Measurements from ENCODE around the gene KIAA1614. TPM values are rescaled to one million over a fixed set of nuclear protein-coding genes. Genes with fewer than 3 reads are reported as not detected.

Gene KIAA1614
- total RNA-seq, 1 donor from 2014 or later = 13.0 TPM

DNA sequence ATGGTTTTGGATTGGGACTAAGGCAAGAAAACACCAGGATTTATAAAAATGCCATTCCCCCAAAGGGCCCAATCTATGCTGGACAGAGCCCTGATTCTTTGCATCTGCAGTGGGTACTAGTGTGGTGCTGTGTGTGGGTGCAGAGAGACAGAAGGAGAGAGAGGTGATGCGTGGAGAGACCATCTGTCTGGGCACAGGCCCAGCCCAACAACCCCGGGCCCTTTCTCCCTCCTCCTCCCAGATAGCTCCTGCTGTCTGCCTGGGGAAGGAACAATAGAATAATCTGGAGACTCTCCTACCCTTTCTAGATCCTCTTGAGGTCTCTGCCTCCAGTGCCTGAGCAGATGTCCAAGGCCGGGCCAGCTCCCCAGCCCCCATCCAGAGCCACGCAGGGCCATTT, 15.1 kb downstream of the KIAA1614 start:
- no peaks in the 10 kb centered on the region for H3K27me3 ChIP-seq
- no peak overlapping the region for H3K4me3 ChIP-seq
- H3K27ac ChIP-seq = peak overlapping the region; percentile 47
- TF ChIP-seq POLR2A (IDR thresholded peaks at IDR 0.05) = no peak
- no peak for TF ChIP-seq POLR2AphosphoS5 (IDR thresholded peaks at IDR 0.05; ENCODE audit: insufficient read depth in 1 of 2, low read depth in 1 of 2)
- TF ChIP-seq, protein P1, sequence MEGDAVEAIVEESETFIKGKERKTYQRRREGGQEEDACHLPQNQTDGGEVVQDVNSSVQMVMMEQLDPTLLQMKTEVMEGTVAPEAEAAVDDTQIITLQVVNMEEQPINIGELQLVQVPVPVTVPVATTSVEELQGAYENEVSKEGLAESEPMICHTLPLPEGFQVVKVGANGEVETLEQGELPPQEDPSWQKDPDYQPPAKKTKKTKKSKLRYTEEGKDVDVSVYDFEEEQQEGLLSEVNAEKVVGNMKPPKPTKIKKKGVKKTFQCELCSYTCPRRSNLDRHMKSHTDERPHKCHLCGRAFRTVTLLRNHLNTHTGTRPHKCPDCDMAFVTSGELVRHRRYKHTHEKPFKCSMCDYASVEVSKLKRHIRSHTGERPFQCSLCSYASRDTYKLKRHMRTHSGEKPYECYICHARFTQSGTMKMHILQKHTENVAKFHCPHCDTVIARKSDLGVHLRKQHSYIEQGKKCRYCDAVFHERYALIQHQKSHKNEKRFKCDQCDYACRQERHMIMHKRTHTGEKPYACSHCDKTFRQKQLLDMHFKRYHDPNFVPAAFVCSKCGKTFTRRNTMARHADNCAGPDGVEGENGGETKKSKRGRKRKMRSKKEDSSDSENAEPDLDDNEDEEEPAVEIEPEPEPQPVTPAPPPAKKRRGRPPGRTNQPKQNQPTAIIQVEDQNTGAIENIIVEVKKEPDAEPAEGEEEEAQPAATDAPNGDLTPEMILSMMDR (IDR thresholded peaks at IDR 0.05) = no peak
- intact Hi-C loops (cut with DNase I) = no loop called here
- no peaks in the 10 kb centered on the region for H3K9me3 ChIP-seq
- peaks cover 0 to 4% of the 10 kb centered on the region in 2 donors for H3K36me3 ChIP-seq
- DNase-seq (ENCODE audit: extremely low spot score in 2 of 2) = no peak
- H3K4me1 ChIP-seq = peaks cover 45% of the 10 kb centered on the region

DNA sequence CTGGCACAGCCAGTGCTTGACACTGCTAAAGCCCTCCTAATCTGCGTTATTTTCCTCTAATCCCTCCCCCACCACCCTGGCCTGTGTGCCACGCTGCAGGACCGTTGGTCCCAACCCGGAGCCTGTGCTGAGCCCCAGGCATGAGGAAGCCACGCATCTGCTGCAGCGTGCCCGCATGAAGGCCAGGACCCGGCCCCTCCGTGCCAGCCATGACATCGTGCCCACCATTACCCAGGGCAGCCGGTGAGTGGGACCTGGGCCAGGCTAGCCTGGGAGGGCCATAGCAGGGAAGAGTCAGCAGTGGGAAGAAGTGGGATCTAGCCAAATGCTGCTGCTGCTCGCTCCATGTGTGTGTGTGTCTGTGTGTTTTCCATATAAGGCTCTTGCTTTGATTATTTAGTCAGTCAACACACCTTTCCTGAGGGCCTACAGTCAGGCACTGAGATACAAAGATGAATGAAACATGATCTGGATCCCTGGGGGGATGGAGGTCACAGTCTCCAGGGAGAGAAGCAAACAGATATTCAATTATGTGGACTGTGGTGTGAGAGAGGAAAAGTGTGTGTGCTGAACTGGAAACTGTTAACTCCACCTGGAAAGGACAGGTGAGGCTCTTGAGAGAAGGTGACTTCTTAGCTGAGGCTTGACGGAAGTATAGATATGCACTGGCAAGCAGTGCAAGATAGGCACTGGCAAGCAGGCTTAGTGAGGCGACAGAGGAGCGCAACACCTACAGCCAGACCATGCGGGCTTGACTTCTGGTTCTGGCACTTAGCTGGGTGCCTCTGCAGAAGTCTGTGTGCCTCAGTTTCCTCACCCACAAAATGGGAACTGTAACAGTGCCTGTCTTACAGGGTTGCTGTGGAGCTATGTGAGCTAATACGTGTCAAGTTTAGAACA, 15.9 kb downstream of the KIAA1614 start:
- peak overlapping the region; percentile 31 for H3K27ac ChIP-seq
- TF ChIP-seq, protein P1 (IDR thresholded peaks at IDR 0.05) = no peak
- TF ChIP-seq POLR2A (IDR thresholded peaks at IDR 0.05) (no peak), POLR2AphosphoS5 (IDR thresholded peaks at IDR 0.05; ENCODE audit: insufficient read depth in 1 of 2, low read depth in 1 of 2) (no peak)
- no peak overlapping the region for H3K4me3 ChIP-seq
- no peaks in the 10 kb centered on the region for H3K27me3 ChIP-seq
- H3K4me1 ChIP-seq = peaks cover 38% of the 10 kb centered on the region
- no peaks in the 10 kb centered on the region for H3K9me3 ChIP-seq
- H3K36me3 ChIP-seq = peaks cover 0 to 4% of the 10 kb centered on the region in 2 donors
- no peak for DNase-seq (ENCODE audit: extremely low spot score in 2 of 2)
- intact Hi-C loops (cut with DNase I) = no loop called here

DNA sequence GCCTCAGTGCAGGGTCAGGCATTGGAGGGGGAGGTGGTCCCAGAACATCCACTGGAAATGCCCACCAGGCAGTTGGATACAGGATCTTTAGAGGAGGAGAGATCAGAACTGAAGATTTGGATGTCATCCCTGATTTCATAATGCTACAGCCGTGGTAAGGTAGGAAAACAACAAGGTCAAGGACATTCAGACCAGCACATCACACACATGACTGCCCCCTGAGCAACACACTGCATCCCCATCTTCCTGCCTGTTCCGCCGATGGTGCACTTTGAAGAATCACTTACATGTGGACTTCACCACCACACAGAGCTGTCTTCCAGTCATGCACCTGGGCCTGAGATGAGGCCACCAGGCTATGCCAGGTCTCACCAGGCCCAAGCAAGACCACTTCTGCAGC, 16.7 kb downstream of the KIAA1614 start:
- intact Hi-C loops (cut with DNase I) = no loop called here
- Histone ChIP-seq H3K4me1 (peaks cover 35% of the 10 kb centered on the region), H3K9me3 (no peaks in the 10 kb centered on the region), H3K27ac (no peak overlapping the region), H3K36me3 (peaks cover 0 to 4% of the 10 kb centered on the region in 2 donors), H3K4me3 (no peak overlapping the region), H3K27me3 (no peaks in the 10 kb centered on the region)
- TF ChIP-seq POLR2AphosphoS5 (IDR thresholded peaks at IDR 0.05; ENCODE audit: insufficient read depth in 1 of 2, low read depth in 1 of 2) (no peak), POLR2A (IDR thresholded peaks at IDR 0.05) (no peak)
- TF ChIP-seq, protein P1 (IDR thresholded peaks at IDR 0.05) = no peak
- no peak for DNase-seq (ENCODE audit: extremely low spot score in 2 of 2)

DNA sequence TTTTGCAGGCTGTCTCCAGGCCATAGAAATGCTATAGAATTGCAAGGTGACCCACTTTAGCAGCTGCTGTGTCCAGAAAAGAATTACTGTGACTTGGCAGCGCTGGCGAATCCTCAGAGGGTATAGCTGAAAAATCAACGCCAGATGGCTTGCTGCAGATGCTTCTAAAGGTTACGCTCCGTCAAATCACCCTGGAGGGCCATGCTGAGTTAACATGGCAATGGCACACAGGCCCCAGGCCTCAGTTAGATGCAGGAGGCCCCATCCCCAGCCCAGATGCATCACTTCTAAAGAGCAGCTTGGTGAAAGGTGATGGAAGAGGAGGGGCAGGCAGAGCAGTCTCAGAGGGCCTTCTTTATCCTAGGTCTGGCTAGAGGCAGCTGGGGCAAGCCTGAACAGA, 18.0 kb downstream of the KIAA1614 start:
- H3K27ac ChIP-seq = no peak overlapping the region
- H3K36me3 ChIP-seq = peaks cover 0 to 9% of the 10 kb centered on the region in 2 donors
- H3K4me1 ChIP-seq = peaks cover 30% of the 10 kb centered on the region
- TF ChIP-seq, protein P1 (IDR thresholded peaks at IDR 0.05) = no peak
- TF ChIP-seq POLR2A (IDR thresholded peaks at IDR 0.05) = no peak
- no peak for TF ChIP-seq POLR2AphosphoS5 (IDR thresholded peaks at IDR 0.05; ENCODE audit: insufficient read depth in 1 of 2, low read depth in 1 of 2)
- no peaks in the 10 kb centered on the region for H3K27me3 ChIP-seq
- intact Hi-C loops (cut with DNase I) = no loop called here
- DNase-seq (ENCODE audit: extremely low spot score in 2 of 2) = no peak
- no peaks in the 10 kb centered on the region for H3K9me3 ChIP-seq
- H3K4me3 ChIP-seq = no peak overlapping the region

DNA sequence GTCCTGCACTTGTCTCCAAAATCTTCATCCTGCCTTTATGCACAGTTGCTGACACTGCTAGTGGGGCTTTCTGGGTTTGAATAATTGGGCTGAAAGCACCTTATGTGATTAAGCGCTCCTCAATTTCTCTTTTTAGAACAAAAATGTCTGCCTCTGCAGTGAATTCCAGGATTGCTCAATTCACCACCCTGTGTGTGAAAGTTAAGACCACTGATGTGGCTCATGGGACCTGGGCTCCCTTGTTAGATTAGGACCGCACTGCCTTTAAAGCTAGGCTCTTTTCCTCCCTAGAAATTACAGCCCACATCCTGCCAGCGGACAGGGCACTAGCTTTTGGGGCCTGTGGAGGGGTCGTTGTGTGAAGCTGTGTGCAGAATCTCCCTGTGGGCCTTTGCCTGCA, 18.8 kb downstream of the KIAA1614 start:
- Histone ChIP-seq H3K36me3 (peaks cover 0 to 18% of the 10 kb centered on the region in 2 donors), H3K9me3 (no peaks in the 10 kb centered on the region)
- intact Hi-C loops (cut with DNase I) = no loop called here

More for the DNA sequence above, 18.8 kb downstream of the KIAA1614 start:
- Histone ChIP-seq H3K27ac (no peak overlapping the region), H3K4me1 (peaks cover 22% of the 10 kb centered on the region), H3K27me3 (no peaks in the 10 kb centered on the region), H3K4me3 (no peak overlapping the region)
- TF ChIP-seq, protein P1 (IDR thresholded peaks at IDR 0.05) = no peak
- TF ChIP-seq POLR2A (IDR thresholded peaks at IDR 0.05) = no peak
- no peak for TF ChIP-seq POLR2AphosphoS5 (IDR thresholded peaks at IDR 0.05; ENCODE audit: insufficient read depth in 1 of 2, low read depth in 1 of 2)
- no peak for DNase-seq (ENCODE audit: extremely low spot score in 2 of 2)

Data from vagina (tissue), 2 donors.